WTC11 (cell line): ENCODE measurements around the gene VPS4A. TPM values are rescaled to one million over a fixed set of nuclear protein-coding genes. Genes with fewer than 3 reads are reported as not detected.

Experiments used
- AFF4 ChIP-seq: sonication (generic); formaldehyde crosslinking; IDR thresholded peaks from 2 replicates; pipeline ENCODE4 v1.8.1; 2023; ENCODE audit warnings: mild to moderate bottlenecking, missing genetic modification reagents, borderline replicate concordance
- ATF6 ChIP-seq: sonication (generic); formaldehyde crosslinking; IDR thresholded peaks from 2 replicates; pipeline ENCODE4 v1.8.1; 2023; ENCODE audit warnings: mild to moderate bottlenecking, missing genetic modification reagents
- CREM ChIP-seq: sonication (generic); formaldehyde crosslinking; IDR thresholded peaks from 2 replicates; pipeline ENCODE4 v1.8.1; 2022; ENCODE audit warnings: mild to moderate bottlenecking, missing genetic modification reagents, moderate library complexity
- E2F1 ChIP-seq: sonication (generic); formaldehyde crosslinking; IDR thresholded peaks from 2 replicates; pipeline ENCODE4 v1.8.0; 2022; ENCODE audit warnings: mild to moderate bottlenecking, missing genetic modification reagents
- ERG ChIP-seq: fragments of 250-450 bp; sonication (Bioruptor Pico); IDR thresholded peaks from 2 replicates; pipeline ENCODE4 v1.8.0; 2021; ENCODE audit warnings: mild to moderate bottlenecking
- FOXP1 ChIP-seq: sonication (generic); formaldehyde crosslinking; IDR thresholded peaks from 2 replicates; pipeline ENCODE4 v1.8.0; 2022; ENCODE audit warnings: missing genetic modification reagents, mild to moderate bottlenecking, moderate library complexity, borderline replicate concordance
- GTF2I ChIP-seq: fragments of 250-450 bp; sonication (Bioruptor Pico); conservative IDR thresholded peaks from 2 replicates; pipeline ENCODE4 v1.4.0; 2021; ENCODE audit warnings: mild to moderate bottlenecking
- IRF2 ChIP-seq: sonication (generic); formaldehyde crosslinking; IDR thresholded peaks from 2 replicates; pipeline ENCODE4 v1.8.0; 2022; ENCODE audit warnings: low read depth, missing genetic modification reagents, borderline replicate concordance
- JUN ChIP-seq: sonication (generic); formaldehyde crosslinking; IDR thresholded peaks from 2 replicates; pipeline ENCODE4 v1.8.0; 2023; ENCODE audit warnings: mild to moderate bottlenecking, missing genetic modification reagents
- MAX ChIP-seq: sonication (generic); formaldehyde crosslinking; IDR thresholded peaks from 2 replicates; pipeline ENCODE4 v1.8.0; 2022; ENCODE audit warnings: mild to moderate bottlenecking, missing genetic modification reagents
- MLX ChIP-seq: sonication (generic); formaldehyde crosslinking; IDR thresholded peaks from 2 replicates; pipeline ENCODE4 v1.8.1; 2023; ENCODE audit warnings: mild to moderate bottlenecking, missing genetic modification reagents, moderate library complexity
- MXD4 ChIP-seq: fragments of 250-450 bp; sonication (Bioruptor Pico); IDR thresholded peaks from 2 replicates; pipeline ENCODE4 v1.8.0; 2021; ENCODE audit warnings: mild to moderate bottlenecking, moderate library complexity, borderline replicate concordance
- NFYB ChIP-seq: sonication (generic); formaldehyde crosslinking; conservative IDR thresholded peaks from 2 replicates; pipeline ENCODE4 v1.8.0; 2022; ENCODE audit warnings: low read depth, missing genetic modification reagents
- OVOL2 ChIP-seq: fragments of 250-450 bp; sonication (Bioruptor Pico); IDR thresholded peaks from 2 replicates; pipeline ENCODE4 v1.9.0; 2021; ENCODE audit warnings: mild to moderate bottlenecking, borderline replicate concordance
- PRDM15 ChIP-seq: sonication (generic); formaldehyde crosslinking; IDR thresholded peaks from 2 replicates; pipeline ENCODE4 v1.8.0; 2022; ENCODE audit warnings: missing genetic modification reagents
- RELA ChIP-seq: sonication (generic); formaldehyde crosslinking; IDR thresholded peaks from 2 replicates; pipeline ENCODE4 v1.8.1; 2022; ENCODE audit warnings: missing genetic modification reagents, mild to moderate bottlenecking, borderline replicate concordance
- SOX15 ChIP-seq: fragments of 250-450 bp; sonication (Bioruptor Pico); IDR thresholded peaks from 2 replicates; pipeline ENCODE4 v1.9.0; 2021; ENCODE audit warnings: mild to moderate bottlenecking
- TP53 ChIP-seq: sonication (generic); formaldehyde crosslinking; IDR thresholded peaks from 2 replicates; pipeline ENCODE4 v1.8.1; 2023; ENCODE audit warnings: mild to moderate bottlenecking, missing genetic modification reagents
- USF1 ChIP-seq: sonication (generic); formaldehyde crosslinking; IDR thresholded peaks from 2 replicates; pipeline ENCODE4 v1.8.0; 2022; ENCODE audit warnings: mild to moderate bottlenecking, missing genetic modification reagents
- ZNF138 ChIP-seq: sonication (generic); formaldehyde crosslinking; conservative IDR thresholded peaks from 2 replicates; pipeline ENCODE4 v1.8.1; 2022; ENCODE audit warnings: mild to moderate bottlenecking, moderate library complexity, missing genetic modification reagents
- ZNF219 ChIP-seq: sonication (generic); formaldehyde crosslinking; IDR thresholded peaks from 2 replicates; pipeline ENCODE4 v1.8.0; 2023; ENCODE audit warnings: missing genetic modification reagents, mild to moderate bottlenecking, borderline replicate concordance
- ZNF263 ChIP-seq: sonication (generic); formaldehyde crosslinking; IDR thresholded peaks from 2 replicates; pipeline ENCODE4 v1.8.1; 2022; ENCODE audit warnings: low read depth, mild to moderate bottlenecking, moderate library complexity, missing genetic modification reagents
- ZNF396 ChIP-seq: fragments of 250-450 bp; sonication (Bioruptor Pico); IDR thresholded peaks from 2 replicates; pipeline ENCODE4 v1.8.0; 2021; ENCODE audit warnings: mild to moderate bottlenecking, moderate library complexity, borderline replicate concordance
- ZNF416 ChIP-seq: fragments of 250-450 bp; sonication (Bioruptor Pico); IDR thresholded peaks from 2 replicates; pipeline ENCODE4 v1.9.0; 2021; ENCODE audit warnings: mild to moderate bottlenecking, inconsistent platforms
- total RNA-seq: library from RNA; stranded (reverse); gene quantifications from 3 replicates; pipeline ENCODE4 v1.2.3, GENCODE V29; 2021

VPS4A gene
- total RNA-seq, 1 experiment from 2014 or later, result 28.3 TPM

- TF ChIP-seq TP53 (CRISPR knock-in tag) (no peak), ZNF138 (CRISPR knock-in tag) (no peak; the same call in 1 of the 2 replicates), ZNF396 (CRISPR knock-in tag) (no peak), AFF4 (CRISPR knock-in tag) (0 out of 2 replicates have a peak, but pooled peaks have one; percentile 84), PRDM15 (CRISPR knock-in tag) (no peak; the same call in 1 of the 2 replicates), RELA (peak; percentile 50), ZNF263 (peak; percentile 60; the same call in 1 of the 2 replicates), MLX (CRISPR knock-in tag) (no peak), FOXP1 (CRISPR knock-in tag) (0 out of 2 replicates have a peak, but pooled peaks have one; percentile 74), ZNF219 (CRISPR knock-in tag) (peak; percentile 72; the same call in 1 of the 2 replicates), JUN (CRISPR knock-in tag) (no peak), MAX (peak; percentile 84), ERG (no peak), MXD4 (CRISPR knock-in tag) (no peak), GTF2I (no peak), ZNF416 (CRISPR knock-in tag) (peak; percentile 90), E2F1 (CRISPR knock-in tag) (no peak), NFYB (no peak; the same call in 1 of the 2 replicates), OVOL2 (CRISPR knock-in tag) (peak; percentile 65; the same call in 1 of the 2 replicates), IRF2 (CRISPR knock-in tag) (no peak), ATF6 (CRISPR knock-in tag) (no peak), CREM (CRISPR knock-in tag) (peak; percentile 57; the same call in 1 of the 2 replicates), SOX15 (CRISPR knock-in tag) (no peak), USF1 (peak; percentile 26)
Observed at GRCh38 chr16:69330286-69331109, 19.3 kb downstream of the VPS4A start, which contains the start of gene PDF (continued).
